ENCODE measurements around the gene IGFBP6.
A peak's percentile ranks its signal among the peaks of the same experiment; 100 is the strongest.

IGFBP6 gene

GRCh38 chr12:53059434-53060063 lies 37.9 kb upstream of the IGFBP6 start:
- no peak for DNase-seq

- no peak for DNase-seq
These were observed 37.3 kb upstream of the IGFBP6 start for GRCh38 chr12:53060064-53060720.

GRCh38 chr12:53060721-53061276 lies 36.7 kb upstream of the IGFBP6 start:
- no peak for DNase-seq

- no peak for DNase-seq
These were observed 36.0 kb upstream of the IGFBP6 start for GRCh38 chr12:53061404-53062010.

GRCh38 chr12:53062011-53062961 lies 35.2 kb upstream of the IGFBP6 start:
- no peak for DNase-seq

GRCh38 chr12:53062977-53063707 lies 34.3 kb upstream of the IGFBP6 start:
- DNase-seq = no peak

- DNase-seq = no peak
These were observed 33.5 kb upstream of the IGFBP6 start for GRCh38 chr12:53063708-53064612.

- no peak for DNase-seq
These were observed 32.6 kb upstream of the IGFBP6 start for GRCh38 chr12:53064613-53065436.

GRCh38 chr12:53065470-53065869 lies 32.0 kb upstream of the IGFBP6 start:
- no peak for DNase-seq

GRCh38 chr12:53065975-53066931 lies 31.2 kb upstream of the IGFBP6 start:
- peak; percentile 52 to 58 for DNase-seq

- no peak for DNase-seq
These were observed 30.1 kb upstream of the IGFBP6 start for GRCh38 chr12:53067074-53067992.

- no peak for DNase-seq
These were observed 29.3 kb upstream of the IGFBP6 start for GRCh38 chr12:53067993-53068770.

- no peak for DNase-seq
These were observed 28.5 kb upstream of the IGFBP6 start for GRCh38 chr12:53068811-53069585.

- no peak for DNase-seq
These were observed 27.7 kb upstream of the IGFBP6 start for GRCh38 chr12:53069621-53070410.

GRCh38 chr12:53070877-53071492 lies 26.5 kb upstream of the IGFBP6 start:
- no peak for DNase-seq
